ENCODE results near the gene NPHP4.
"Not testable (repeated sequence)": the region's sequence is repeated elsewhere in the genome, so short reads cannot be mapped to it uniquely, and the experiment has no call there.

The NPHP4 gene

GRCh38 chr1:5907386-5907785 lies 84.8 kb downstream of the NPHP4 start:
- DNase-seq = no peak

GRCh38 chr1:5906966-5907365 lies 85.3 kb downstream of the NPHP4 start:
- no peak for DNase-seq

DNA sequence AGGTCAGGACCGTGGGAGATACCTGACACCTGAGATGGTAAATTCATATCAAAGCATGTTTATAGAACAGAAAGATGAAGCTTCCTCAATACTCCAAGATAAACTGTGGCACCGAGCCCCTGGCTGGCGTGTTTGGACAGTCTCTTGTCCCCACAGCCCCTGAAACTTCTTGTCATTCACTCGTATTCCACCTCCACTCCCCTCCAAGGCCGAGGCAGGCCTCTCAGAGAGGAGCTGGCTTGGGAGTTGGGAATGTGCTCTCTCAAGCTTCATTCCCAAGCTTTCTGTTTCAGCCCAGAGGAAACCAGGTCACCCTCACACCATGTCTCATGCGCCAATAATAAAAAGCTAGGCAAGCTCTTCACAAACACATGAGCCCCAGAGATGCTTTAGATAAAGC lies 86.1 kb downstream of the NPHP4 start:
- DNase-seq = no peak

GRCh38 chr1:5905436-5905835 lies 86.8 kb downstream of the NPHP4 start:
- no peak for DNase-seq

- no peak for DNase-seq
These were observed 87.7 kb downstream of the NPHP4 start for GRCh38 chr1:5904551-5904950.

GRCh38 chr1:5903680-5904079 lies 88.5 kb downstream of the NPHP4 start:
- no peak for DNase-seq

DNA sequence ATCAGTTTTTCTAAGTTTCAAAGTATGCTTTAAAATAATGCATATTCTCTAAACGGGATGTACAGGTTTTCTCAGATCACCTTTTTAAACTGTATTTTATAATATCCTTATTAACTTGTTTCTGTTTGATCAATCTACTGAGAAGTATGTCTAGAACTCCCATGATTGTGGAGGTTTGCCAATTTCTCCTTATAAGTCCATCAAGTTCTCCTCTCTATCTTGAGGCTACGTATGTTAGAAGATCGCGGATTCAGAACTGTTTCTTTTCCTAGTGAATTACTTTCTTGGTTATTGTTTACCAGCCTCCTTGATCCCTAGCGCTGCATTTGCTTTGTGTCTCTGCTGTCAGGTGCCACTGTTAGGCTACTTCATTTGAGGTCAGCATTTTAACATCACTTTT lies 89.2 kb downstream of the NPHP4 start:
- no peak for DNase-seq

DNA sequence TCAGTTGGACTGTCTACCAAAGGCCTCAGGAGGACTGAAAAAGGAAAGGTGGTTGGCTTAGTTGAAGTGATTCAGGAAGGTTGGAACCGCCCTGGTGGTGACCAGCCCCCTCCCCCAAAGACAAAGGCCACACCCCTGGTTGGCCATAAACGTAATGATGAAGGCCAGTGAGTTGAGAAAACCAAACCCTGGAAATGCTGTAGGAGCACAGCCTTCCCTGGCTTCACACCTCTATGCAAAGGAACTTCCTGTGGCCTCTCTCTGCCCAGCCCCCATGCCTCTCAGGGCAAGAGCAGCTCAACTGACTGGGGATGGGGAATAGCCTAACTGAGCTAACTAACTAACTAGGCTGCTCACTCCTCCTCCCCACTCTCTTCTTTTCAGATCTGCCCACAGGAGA lies 90.4 kb downstream of the NPHP4 start:
- no peak for DNase-seq

- DNase-seq = no peak
These were observed 91.1 kb downstream of the NPHP4 start for GRCh38 chr1:5901150-5901549.

DNA sequence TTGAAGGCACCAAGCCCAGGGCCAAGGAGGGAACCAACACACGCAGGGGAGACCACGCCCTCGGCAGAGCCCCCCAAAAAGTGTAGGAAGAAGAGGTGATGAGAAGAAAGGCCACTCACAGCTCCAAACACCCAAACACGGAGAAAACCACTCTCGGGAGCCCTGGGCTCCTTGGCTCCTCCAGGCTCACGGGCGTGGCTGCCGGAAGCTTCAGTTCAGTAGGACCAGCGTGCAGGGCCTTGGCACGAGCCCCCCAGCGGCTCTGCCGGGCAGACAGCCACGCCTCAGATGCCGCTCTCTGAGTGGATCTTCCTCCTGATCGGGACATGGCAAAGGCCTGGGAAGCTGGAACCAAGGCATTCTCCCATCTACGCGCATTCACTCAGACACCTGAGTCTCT lies 94.0 kb downstream of the NPHP4 start:
- DNase-seq = no peak

GRCh38 chr1:5896706-5897660 lies 95.2 kb downstream of the NPHP4 start:
- no peak for DNase-seq

- no peak for DNase-seq
These were observed 96.5 kb downstream of the NPHP4 start for GRCh38 chr1:5895446-5896406.

DNA sequence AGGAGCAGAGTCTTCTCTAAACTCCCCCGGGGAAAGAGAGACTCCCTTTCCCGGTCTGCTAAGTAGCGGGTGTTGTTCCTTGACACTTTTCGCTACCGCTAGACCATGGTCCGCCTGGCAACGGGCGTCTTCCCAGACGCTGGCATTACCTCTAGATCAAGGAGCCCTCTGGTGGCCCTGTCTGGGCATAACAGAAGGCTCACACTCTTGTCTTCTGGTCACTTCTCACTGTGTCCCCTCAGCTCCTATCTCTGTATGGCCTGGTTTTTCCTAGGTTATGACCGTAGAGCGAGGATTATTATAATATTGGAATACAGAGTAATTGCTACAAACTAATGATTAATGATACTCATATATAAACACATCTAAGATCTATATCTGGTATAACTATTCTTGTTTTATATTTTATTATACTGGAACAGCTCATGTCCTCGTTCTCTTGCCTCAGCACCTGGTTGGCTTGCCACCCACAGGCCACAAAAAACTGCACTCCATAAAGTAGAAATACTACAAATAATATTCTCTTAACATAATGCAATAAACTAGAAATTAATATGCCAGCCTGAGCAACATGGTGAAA lies 98.4 kb downstream of the NPHP4 start:
- not testable (repeated sequence) for DNase-seq

DNA sequence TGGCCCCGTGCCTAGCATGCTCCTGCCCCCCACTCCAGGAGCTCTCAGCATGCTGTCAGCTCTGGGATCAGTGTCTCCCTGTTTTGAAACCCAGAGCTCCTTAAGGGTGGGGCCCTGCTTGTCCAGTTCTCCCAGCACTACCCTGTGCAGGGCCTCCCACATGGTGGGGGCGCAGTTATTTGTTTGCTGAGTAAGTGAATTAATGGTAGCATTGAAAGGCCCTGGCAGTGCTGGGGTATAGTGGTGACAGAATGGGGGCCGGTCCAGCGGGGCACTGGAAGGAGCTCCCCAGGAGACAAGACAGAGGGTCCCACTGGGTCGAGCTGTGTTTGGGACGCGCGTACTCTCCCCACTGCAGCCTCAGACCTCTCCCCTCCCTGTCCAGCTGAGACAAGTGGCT lies 99.9 kb downstream of the NPHP4 start:
- DNase-seq = no peak

GRCh38 chr1:5891736-5892135 lies 100.5 kb downstream of the NPHP4 start:
- DNase-seq = no peak

- DNase-seq = no peak
These were observed 101.1 kb downstream of the NPHP4 start for GRCh38 chr1:5891137-5891536.

DNA sequence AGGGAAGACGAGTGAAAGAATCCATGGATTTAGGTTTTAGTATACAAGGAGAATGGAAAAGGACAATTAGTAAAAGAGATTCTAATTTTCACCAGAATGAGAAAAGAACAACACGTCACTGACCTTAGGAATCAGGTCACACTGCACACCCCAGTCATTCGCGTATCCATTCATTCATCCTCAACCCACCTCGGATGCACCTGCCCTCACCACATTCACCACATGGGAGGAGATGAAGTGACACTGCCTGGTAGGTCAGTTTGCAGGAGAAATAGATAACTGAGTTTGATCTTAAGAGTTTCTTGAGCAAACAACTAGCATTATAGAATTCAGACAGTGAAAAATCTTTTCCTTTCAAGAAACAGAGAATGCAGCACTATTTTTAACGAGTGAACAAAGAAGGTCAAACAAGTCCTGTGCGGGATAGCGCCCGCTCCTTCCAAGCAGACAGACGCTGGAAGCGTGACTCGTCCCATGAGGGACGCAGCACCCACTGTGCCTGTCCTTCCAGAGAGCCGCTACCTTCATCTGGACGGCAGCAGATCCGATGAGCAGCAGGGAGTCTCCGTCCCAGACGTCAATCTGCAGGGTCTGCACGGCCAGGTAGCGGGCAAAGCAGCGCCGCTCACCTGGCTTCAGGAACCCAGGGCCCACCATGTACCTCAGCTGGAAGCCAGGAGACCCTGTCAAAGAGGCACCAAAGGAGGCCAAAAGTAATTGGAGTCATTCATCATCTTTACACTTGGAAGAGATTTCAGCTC lies 101.7 kb downstream of the NPHP4 start:
- no peak for DNase-seq

GRCh38 chr1:5889901-5890300 lies 102.3 kb downstream of the NPHP4 start:
- DNase-seq = no peak

DNA sequence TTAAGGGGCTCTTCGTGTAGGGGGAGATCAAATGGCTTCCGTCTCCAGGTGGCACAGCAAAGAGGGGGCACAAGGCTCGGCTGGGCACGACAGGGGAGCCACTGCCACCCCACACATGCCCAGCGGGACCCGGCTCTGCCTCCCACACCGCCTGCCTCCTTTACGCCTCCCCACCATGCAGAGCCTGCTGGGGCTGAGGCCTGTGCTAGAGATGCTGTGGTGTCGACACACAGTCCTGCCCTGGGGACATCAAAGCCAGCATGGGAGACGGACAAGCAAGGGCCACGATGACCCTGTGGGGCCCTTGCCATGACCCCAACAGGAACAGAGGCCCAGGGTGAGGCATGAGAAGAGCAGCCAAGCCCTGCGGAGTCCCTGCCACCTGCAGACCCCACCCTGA lies 102.8 kb downstream of the NPHP4 start:
- DNase-seq = no peak

DNA sequence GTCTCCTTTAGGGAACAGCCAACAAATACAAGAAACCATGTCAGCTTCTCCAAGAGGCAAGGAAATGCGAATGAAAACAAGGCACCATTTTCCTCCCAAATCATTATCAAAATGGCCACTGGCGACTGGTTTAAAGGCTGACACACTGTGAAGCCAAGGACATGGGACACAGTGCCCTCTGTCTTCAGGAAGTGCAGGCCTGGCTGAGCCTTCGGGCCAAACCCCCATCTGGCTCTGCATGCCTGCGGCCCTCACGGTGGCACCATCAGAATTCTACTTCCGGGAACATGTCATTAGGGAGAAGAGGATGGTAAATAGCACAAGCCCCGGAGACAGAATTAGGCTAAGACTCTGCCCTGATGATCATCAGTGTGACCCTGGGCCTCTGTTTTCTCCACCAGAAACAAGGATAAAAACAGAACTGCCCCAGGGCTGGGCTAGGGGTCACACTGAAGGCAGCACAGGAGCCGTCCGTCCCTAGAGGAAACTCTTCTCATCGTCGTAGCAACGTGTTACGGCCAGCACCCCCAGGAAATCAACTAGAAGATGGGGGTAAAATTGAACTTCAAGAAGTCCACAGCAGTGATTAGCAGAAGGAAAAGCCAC lies 103.5 kb downstream of the NPHP4 start:
- DNase-seq = no peak

GRCh38 chr1:5887971-5888361 lies 104.3 kb downstream of the NPHP4 start:
- DNase-seq = no peak

GRCh38 chr1:5887349-5887970 lies 104.8 kb downstream of the NPHP4 start:
- no peak for DNase-seq

Measured in KG1 (cell line).